Epithelial cell of proximal tubule (primary cell): Measurements from ENCODE around the gene ARHGEF19. TPM values are rescaled to one million over a fixed set of nuclear protein-coding genes. Genes with fewer than 3 reads are reported as not detected.

Experiments
- DNase-seq: peaks from one replicate; pipeline ENCODE4 v3.0.0-alpha.2; 2011; ENCODE audit warnings: low read depth
- H3K4me3 ChIP-seq: 2 replicates; pipeline ENCODE4 v1.5.1; 2011; ENCODE audit warnings: low read depth, mild to moderate bottlenecking, low read length
- CTCF ChIP-seq: conservative IDR thresholded peaks from 2 replicates; pipeline ENCODE4 v1.5.1; 2012; ENCODE audit warnings: low read depth, mild to moderate bottlenecking, low read length
- total RNA-seq: library from RNA; depleted of rRNA; stranded (reverse); fragments of >200 nt; gene quantifications from 2 replicates; pipeline ENCODE4 v1.2.3, GENCODE V29; 2015

ARHGEF19 gene
- total RNA-seq, 1 donor from 2014 or later = 14.3 TPM

- DNase-seq = no peak
- H3K4me3 ChIP-seq = no peak overlapping the region
- TF ChIP-seq CTCF = no peak
Measured at GRCh38 chr1:16213013-16213412, 561 bp upstream of the ARHGEF19 start.

DNA sequence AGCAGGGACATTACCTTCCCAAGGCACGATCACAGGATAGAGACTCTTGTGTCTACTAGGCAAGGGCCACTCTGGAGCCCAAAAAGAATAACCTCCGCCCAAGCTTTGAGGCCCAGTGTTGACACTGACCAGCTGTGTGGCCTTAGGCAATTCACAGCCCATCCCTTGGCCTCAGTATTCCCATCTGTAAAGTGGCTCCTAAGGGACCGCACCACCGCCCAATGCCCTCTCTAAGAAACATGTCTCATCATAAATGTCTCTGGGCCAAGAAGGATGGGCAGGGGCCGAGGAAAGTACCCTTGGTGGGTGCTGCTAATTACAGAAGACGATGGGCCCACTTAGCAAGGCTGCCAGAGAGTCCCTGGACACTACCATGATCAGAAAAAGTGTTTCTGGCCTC is 628 bp downstream of the ARHGEF19 start:
- DNase-seq = no peak
- no peak overlapping the region for H3K4me3 ChIP-seq
- TF ChIP-seq CTCF = no peak

- TF ChIP-seq CTCF = no peak
- no peak overlapping the region for H3K4me3 ChIP-seq
- no peak for DNase-seq
Measured at GRCh38 chr1:16210581-16210980, 1.9 kb downstream of the ARHGEF19 start.

GRCh38 chr1:16209847-16210407 is 2.5 kb downstream of the ARHGEF19 start:
- no peak overlapping the region for H3K4me3 ChIP-seq
- TF ChIP-seq CTCF = no peak
- DNase-seq = no peak

GRCh38 chr1:16209132-16209846 is 3.2 kb downstream of the ARHGEF19 start:
- H3K4me3 ChIP-seq = no peak overlapping the region
- DNase-seq = no peak
- TF ChIP-seq CTCF = no peak

- no peak for TF ChIP-seq CTCF
- DNase-seq = no peak
- H3K4me3 ChIP-seq = no peak overlapping the region
Measured at GRCh38 chr1:16208270-16208987, 4.0 kb downstream of the ARHGEF19 start.
